Measurements from ENCODE around the gene CEBPG. TPM values are rescaled to one million over a fixed set of nuclear protein-coding genes. Genes with fewer than 3 reads are reported as not detected.

Gene CEBPG
- total and polyA plus RNA-seq, 8 donors: 4.7 to 40.9 (median 18.0) TPM

GRCh38 chr19:33385956-33386355 lies 12.4 kb downstream of the CEBPG start:
- DNase-seq: no peak
- peaks cover 14 to 57% (median 31%) of the 10 kb centered on the region in 4 donors for H3K36me3 ChIP-seq
- H3K4me3 ChIP-seq: no peak overlapping the region
- WGBS, 5 donors: 79 to 88% (median 83%) methylated on average over 6 of the region's 6 CpGs
- peaks cover 14 to 37% (median 32%) of the 10 kb centered on the region in 4 donors for H3K4me1 ChIP-seq
- no peaks in the 10 kb centered on the region for H3K27me3 ChIP-seq
- H3K27ac ChIP-seq: no peak overlapping the region
- no peaks in the 10 kb centered on the region for H3K9me3 ChIP-seq
- intact Hi-C loops (cut with DNase I; ENCODE audit: low total_unique reads): no loop called here
- no peak for TF ChIP-seq CTCF (IDR thresholded peaks at IDR 0.05)

GRCh38 chr19:33386361-33386858 lies 12.9 kb downstream of the CEBPG start:
- Histone ChIP-seq H3K4me3 (no peak overlapping the region), H3K27ac (no peak overlapping the region), H3K9me3 (no peaks in the 10 kb centered on the region), H3K27me3 (no peaks in the 10 kb centered on the region), H3K4me1 (peaks cover 16 to 38% (median 36%) of the 10 kb centered on the region in 4 donors), H3K36me3 (peaks cover 10 to 52% (median 27%) of the 10 kb centered on the region in 4 donors)
- DNase-seq: no peak
- intact Hi-C loops (cut with DNase I; ENCODE audit: low total_unique reads): no loop called here
- TF ChIP-seq EP300 (IDR thresholded peaks at IDR 0.05): no peak
- no peak for TF ChIP-seq CTCF (IDR thresholded peaks at IDR 0.05)
- no peak for TF ChIP-seq POLR2A (IDR thresholded peaks at IDR 0.05)
- no peak for TF ChIP-seq POLR2AphosphoS5 (IDR thresholded peaks at IDR 0.05)
- WGBS, 5 donors: 84 to 88% (median 86%) methylated on average over 11 to 15 of the region's 15 CpGs

- Histone ChIP-seq H3K36me3 (peaks cover 9 to 46% (median 26%) of the 10 kb centered on the region in 4 donors), H3K27ac (peak overlapping the region in 2 of 5 donors; percentile 35 to 38), H3K27me3 (no peaks in the 10 kb centered on the region), H3K4me1 (peaks cover 27 to 50% (median 48%) of the 10 kb centered on the region in 4 donors), H3K4me3 (no peak overlapping the region), H3K9me3 (no peaks in the 10 kb centered on the region)
- intact Hi-C loops (cut with DNase I; ENCODE audit: low total_unique reads): no loop called here
- no peak for TF ChIP-seq POLR2A (IDR thresholded peaks at IDR 0.05)
- no peak for TF ChIP-seq EP300 (IDR thresholded peaks at IDR 0.05)
- no peak for TF ChIP-seq CTCF (IDR thresholded peaks at IDR 0.05)
- no peak for TF ChIP-seq POLR2AphosphoS5 (IDR thresholded peaks at IDR 0.05)
- no peak for DNase-seq
- WGBS, 5 donors: 94 to 97% (median 95%) methylated on average over 34 to 39 of the region's 39 CpGs
Observed at GRCh38 chr19:33387351-33388230, 14.1 kb downstream of the CEBPG start.

- Histone ChIP-seq H3K4me1 (peaks cover 29 to 57% (median 55%) of the 10 kb centered on the region in 4 donors), H3K27me3 (no peaks in the 10 kb centered on the region), H3K36me3 (peaks cover 9 to 46% (median 26%) of the 10 kb centered on the region in 4 donors), H3K4me3 (no peak overlapping the region), H3K9me3 (no peaks in the 10 kb centered on the region), H3K27ac (peak overlapping the region in 4 of 5 donors; percentile 35 to 73 (median 51))
- WGBS, 5 donors: 54 to 75% (median 63%) methylated on average over 9 to 13 of the region's 13 CpGs
- TF ChIP-seq POLR2AphosphoS5 (IDR thresholded peaks at IDR 0.05) (no peak), CTCF (IDR thresholded peaks at IDR 0.05) (no peak), EP300 (IDR thresholded peaks at IDR 0.05) (no peak), POLR2A (IDR thresholded peaks at IDR 0.05) (no peak)
- peak in 1 of 2 donors; percentile 41 for DNase-seq
- intact Hi-C loops (cut with DNase I; ENCODE audit: low total_unique reads): no loop called here
Observed at GRCh38 chr19:33388231-33388724, 14.8 kb downstream of the CEBPG start.

Data from stomach (tissue), 9 donors.